HepG2 (cell line): ENCODE measurements around the gene PLA2R1.

Experiments
- CEBPZ ChIP-seq: IDR thresholded peaks from 2 replicates; pipeline ENCODE4 v1.6.1; 2012; ENCODE audit warnings: low read length, improper control_type of control experiment
- TCF12 ChIP-seq, 2 experiments: fragments of 450-650 bp in 1 of 2; sonication (generic) in 1 of 2; formaldehyde crosslinking in 1 of 2; IDR thresholded peaks; 2 replicates each; pipeline versions ENCODE4 v1.6.1 to v1.8.0; 2017 to 2022; ENCODE audit warnings: antibody characterized with exemption in 1 of 2, mild to moderate bottlenecking in 1 of 2, missing genetic modification reagents in 1 of 2, moderate library complexity in 1 of 2

DNA sequence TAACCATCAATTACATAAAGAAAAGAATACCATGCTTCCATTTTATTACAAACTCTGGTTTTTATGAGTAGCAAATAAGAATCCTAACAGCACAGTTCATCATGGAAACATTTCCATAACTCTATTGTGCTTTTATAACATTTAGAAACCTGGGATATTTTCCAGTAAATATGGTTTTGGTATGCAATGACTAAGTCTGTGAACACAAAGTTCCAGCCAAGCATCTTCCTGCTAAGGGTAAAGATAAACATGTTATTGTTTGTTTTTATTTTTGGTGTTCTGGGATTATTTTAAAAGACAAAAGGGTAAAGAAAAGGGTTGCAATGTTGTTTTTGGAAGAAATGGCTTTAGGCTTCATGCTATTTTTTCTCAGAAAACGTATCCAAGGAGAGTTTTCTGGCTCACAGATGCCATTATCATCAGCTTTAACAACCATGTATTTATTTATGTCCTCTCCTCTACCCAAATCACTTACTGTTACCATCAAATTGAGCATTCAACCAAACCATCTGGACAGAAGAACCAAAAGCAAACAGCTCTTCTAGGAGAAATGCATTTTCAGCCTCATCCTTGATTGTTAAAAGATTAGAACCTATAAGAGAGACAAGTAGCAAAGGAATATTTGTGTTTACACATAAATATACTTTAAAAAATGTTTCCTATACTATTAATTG, 116.0 kb downstream of the PLA2R1 start:
- no peak for TF ChIP-seq CEBPZ
- no peak for TF ChIP-seq TCF12 (IDR thresholded peaks at IDR 0.05)
- no peak for TF ChIP-seq TCF12 (CRISPR knock-in tag; IDR thresholded peaks at IDR 0.05)
